GM19397 (cell line): ENCODE results near the gene ZFC3H1.

ENCODE experiments used
- ATAC-seq: cut with Tn5 transposase; IDR thresholded peaks from one replicate; pipeline ENCODE4 v1.9.1; 2021; ENCODE audit warnings: mild to moderate bottlenecking, moderate library complexity; ENCODE audit not compliant: unreplicated experiment

Gene ZFC3H1

DNA sequence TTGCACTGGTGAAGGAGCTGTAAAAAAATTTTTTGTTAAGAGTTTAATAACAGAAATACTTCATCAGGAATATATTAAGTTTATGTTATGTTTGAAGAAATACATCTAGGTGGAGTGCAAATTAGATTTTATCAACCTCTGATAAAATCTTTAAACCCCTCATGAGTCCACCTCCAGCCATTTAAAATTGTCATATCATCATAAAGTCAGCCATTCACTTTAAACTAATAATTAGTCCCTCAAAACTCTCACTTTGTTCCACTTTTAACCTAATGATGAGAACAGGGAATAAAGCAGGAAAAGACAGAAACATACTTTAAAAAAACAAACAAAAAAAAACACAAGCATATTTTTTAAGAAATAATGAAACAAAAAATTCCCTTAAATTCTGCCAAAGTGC, 25.1 kb downstream of the ZFC3H1 start:
- no peak for ATAC-seq

- peak; percentile 55 for ATAC-seq
Observed at GRCh38 chr12:71636704-71637115, 26.9 kb downstream of the ZFC3H1 start.

DNA sequence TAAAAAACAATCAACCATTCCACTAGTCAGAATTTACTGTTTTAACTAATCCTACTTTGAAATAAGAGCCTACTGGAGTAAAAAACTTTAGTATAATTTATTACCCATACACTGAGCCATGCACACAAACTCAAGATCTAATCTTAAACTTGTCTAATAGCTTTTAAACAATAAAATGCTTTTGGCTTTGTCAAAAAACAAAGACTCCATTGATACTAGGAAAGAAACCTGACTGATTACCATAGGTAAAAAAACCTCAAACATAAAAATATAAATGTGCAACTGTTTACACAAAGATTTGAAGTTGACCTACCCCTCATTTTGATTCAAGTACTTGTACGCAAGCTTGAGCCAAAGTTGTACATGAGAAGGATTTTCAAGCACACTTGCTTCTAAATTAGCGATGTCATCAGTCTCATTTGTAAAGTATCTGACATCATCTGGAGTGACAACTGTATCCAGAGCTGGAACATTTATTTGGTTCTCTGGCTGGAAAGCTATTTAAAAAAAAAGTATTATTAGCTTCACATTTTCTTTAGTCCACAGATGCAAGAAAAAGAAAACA, 36.1 kb downstream of the ZFC3H1 start:
- no peak for ATAC-seq

DNA sequence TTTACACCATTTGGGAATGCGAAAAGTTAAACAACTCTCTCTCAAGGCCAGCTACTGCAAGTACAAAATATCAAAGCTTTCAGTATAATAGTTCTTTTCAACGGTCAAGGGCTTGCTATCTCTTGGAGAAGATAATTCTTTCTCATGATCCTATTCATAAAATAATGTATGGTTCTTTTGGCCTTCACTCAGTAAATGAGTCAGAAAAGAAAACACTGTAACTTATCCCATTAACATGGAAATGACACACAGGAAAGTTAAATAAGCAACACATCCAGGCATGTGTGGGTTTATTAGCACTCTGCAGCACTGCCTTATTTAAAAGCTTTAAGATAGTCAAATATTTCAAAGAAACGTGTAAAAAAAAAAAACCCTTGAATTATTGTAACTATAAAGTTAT, 36.9 kb downstream of the ZFC3H1 start:
- ATAC-seq, result no peak

DNA sequence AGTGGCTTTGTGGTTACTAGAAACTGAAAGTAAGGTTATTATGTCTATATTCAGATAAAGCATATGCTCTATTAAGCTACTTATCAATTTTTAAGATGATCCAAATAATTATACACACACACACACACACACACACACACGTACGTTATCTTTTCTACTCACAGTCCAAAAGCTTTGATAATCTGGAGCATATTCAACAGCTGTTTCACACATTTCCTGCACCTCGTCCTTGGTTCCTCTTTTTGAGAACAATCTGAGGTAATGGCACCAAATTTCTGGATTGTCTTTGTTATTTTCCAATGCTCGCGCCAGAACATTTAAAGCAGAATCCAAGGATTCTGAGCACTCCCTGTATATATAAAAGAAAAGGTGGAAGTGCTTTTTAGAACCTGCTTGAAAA, 37.5 kb downstream of the ZFC3H1 start:
- ATAC-seq, result peak; percentile 59

- no peak for ATAC-seq
Observed at GRCh38 chr12:71625476-71625875, 38.2 kb downstream of the ZFC3H1 start.

- no peak for ATAC-seq
Observed at GRCh38 chr12:71621938-71622337, 41.7 kb downstream of the ZFC3H1 start.

DNA sequence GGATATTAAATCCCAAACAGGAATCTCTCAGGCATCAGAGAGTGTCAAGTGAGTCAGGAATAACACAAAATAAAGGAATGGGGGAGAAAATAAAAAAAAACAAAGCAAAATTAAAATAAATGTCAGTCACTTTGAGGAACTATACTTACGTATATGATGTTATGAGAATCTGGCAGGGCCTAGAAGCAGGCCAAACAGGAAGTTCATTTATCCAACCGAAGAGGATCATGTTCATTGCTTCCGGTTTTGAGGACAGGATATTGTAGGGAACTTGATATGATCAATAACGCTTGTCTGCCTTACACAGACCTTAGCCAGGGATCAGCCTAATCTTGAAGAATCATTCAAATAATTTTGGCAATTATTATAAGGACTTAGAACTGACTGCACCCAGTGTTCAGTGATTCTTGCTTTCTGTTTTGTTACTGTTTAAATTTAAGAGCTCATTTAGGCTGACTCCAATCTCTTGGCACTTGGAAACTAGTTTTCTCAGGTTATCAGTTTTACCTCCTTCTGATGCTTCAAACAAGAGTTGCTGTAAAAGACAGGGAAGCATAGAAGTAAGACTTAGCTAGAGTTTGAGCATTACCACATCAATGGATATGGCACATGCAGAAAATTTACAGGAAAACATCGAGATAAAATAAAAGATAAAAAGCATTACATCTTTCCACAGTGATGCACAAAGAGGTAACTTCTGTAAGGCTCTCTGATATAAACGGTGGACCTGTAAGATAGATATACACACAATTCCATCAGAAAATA, 53.4 kb downstream of the ZFC3H1 start:
- ATAC-seq, result no peak

DNA sequence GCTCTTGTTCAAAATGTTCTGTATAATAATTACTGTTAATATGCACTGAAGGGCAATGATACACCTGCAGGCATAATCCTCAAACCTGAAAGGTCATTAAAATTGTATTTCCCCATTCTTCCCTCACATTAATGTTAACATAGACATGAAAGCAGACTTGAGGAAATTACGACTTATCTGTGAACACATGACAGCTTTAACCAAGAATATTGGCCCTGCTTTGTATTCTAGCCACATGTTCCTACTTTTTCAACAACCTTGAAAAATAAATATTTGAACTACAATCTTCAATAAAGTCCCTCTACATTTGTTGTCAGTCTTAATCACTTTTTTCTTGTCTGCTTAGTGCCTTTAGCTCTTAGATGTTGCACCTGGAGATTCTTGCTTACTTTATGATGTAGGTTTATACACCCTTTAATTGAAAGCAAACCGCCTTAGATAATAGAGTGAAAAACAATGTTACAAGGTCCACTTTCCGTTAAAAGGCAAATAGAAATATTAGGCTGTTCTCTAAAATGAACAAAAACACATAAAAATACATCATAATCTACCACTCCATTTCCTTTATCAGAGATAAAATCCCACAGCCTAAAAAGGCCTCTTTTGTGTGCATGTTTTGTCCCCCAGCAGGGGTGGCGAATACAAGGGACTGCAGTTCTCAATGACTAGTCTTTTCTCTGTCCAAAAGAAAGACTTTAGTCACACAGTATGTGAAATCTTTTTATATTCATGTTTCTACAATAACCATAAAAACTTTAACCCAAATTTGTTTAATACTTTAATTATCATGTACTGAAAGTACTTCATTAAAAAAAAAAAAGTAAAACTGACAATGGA, 55.9 kb downstream of the ZFC3H1 start:
- ATAC-seq, result no peak

DNA sequence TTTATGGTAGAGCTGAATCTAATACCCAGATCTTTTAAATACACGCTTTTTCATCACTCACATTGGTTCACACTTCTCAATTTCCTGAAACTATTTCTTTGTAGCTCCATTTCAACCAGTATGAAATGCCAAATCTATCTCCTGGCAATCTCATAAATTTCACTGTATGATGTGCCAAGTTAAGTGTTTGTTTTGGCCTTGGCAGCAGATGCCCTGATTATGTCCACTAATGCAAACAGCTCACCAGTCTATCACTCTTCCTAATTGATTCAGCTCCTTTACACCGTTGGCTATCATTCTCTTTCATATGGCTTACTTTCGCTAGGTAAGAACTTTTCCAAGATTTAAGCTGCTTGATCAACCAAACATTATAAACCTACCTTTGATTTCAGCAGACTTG, 58.6 kb downstream of the ZFC3H1 start:
- no peak for ATAC-seq

- no peak for ATAC-seq
Observed at GRCh38 chr12:71602761-71603577, 60.7 kb downstream of the ZFC3H1 start.

DNA sequence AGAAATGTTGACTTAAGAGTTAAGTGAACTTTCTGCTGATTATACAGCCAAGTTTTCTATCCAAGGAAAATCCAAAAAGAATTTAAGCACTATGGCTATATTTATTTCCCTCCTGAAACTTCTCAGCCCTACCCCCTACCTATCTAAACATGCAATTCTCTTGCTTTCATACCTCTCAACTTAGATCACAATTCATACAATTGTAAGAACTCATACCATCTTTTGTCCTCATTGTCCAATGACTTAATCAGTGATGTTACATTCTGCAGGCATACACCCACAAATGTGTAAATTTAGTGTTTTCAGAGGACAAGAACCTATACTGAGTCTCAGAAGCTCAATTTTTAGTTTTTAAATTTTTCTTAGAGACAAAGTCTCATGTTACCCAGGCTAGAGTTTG, 62.1 kb downstream of the ZFC3H1 start:
- no peak for ATAC-seq

GRCh38 chr12:71599210-71599609, 64.4 kb downstream of the ZFC3H1 start:
- ATAC-seq, result no peak

GRCh38 chr12:71594214-71594948, 69.3 kb downstream of the ZFC3H1 start:
- no peak for ATAC-seq

DNA sequence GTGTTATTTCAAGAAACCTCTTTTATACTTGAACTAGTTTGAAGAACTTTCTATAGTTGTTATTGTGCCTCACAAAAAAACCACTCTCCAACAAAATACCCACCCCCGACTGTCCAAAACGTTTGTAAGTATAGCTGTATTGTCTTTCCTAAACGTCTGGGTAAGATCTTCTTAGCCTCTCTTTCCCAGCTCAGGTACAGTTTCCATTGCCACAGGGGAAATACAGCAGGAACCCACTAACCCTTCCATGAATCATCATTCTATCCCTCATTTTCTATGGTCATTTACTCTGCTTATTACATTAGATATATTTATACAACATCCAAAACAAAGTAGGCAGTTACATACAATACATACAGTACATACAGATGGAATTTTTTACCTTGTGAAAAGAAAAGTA, 70.8 kb downstream of the ZFC3H1 start:
- no peak for ATAC-seq

DNA sequence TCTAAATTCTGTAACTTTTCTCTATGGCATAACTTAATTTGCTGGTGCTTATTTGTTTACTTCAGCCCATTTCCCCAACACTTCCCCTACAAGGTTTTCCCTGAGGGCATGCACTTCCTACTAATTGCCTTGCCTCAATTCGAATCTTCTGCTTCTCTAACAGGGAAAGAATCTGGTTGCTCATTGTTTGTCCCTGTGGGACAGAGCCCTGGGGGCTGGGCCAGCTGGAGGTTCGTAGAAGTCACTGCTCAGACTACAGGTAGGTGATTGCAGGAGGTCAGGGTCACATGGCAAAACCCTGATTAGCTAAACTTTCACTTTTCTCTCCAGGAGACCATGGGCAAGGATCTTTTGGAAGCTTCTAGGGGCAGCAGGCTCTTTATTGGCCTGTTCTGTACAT, 72.0 kb downstream of the ZFC3H1 start:
- no peak for ATAC-seq

- no peak for ATAC-seq
Observed at GRCh38 chr12:71589478-71589881, 74.2 kb downstream of the ZFC3H1 start.

GRCh38 chr12:71587012-71587411, 76.6 kb downstream of the ZFC3H1 start:
- no peak for ATAC-seq

DNA sequence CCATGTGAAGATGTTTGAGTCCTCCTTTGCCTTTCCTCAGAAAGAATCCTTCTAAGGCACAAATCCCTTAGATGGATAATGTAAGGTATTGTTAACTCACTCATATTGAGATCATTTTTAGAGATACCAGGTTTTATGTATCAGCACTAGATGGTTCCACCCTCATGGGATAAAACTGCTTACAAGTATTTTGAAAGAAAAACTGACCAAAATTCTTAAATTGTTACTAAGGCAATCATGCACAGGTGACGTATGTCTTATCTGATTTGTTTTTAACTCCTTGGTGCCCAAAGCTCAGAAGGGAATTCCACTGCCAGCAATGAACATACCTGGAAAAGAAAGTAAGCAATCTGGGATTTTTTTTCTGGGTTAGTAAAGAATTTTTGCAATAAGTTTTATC, 78.4 kb downstream of the ZFC3H1 start:
- no peak for ATAC-seq

GRCh38 chr12:71584356-71584755, 79.3 kb downstream of the ZFC3H1 start:
- ATAC-seq, result no peak
